Measurements from ENCODE around the gene TMEM260. TPM values are rescaled to one million over a fixed set of nuclear protein-coding genes. Genes with fewer than 3 reads are reported as not detected.

The TMEM260 gene
- total RNA-seq, 2 donors from 2014 or later, result 29.4 to 40.8 TPM

GRCh38 chr14:56539862-56540261 is 39.7 kb upstream of the TMEM260 start:
- Mint-ChIP-seq H3K9me3 (no peaks in the 10 kb centered on the region), H3K36me3 (ENCODE audit: low read depth) (no peaks in the 10 kb centered on the region), H3K4me3 (no peak overlapping the region), H3K27me3 (ENCODE audit: insufficient read depth) (peaks cover 16% of the 10 kb centered on the region), H3K27ac (no peak overlapping the region), H3K4me1 (no peaks in the 10 kb centered on the region)
- Histone ChIP-seq H3K4me3 (ENCODE audit: low read length) (no peak overlapping the region), H3K27me3 (ENCODE audit: control insufficient read depth, insufficient read depth, low read length, poor library complexity, severe bottlenecking) (no peaks in the 10 kb centered on the region), H3K9me3 (ENCODE audit: control insufficient read depth, low read length) (no peaks in the 10 kb centered on the region), H3K27ac (ENCODE audit: low read depth, low read length) (no peak overlapping the region), H3K36me3 (ENCODE audit: control insufficient read depth, insufficient read depth, low read length) (no peaks in the 10 kb centered on the region), H3K9ac (ENCODE audit: extremely low read depth, low read length, poor library complexity, severe bottlenecking) (no peak overlapping the region), H3K4me1 (ENCODE audit: control insufficient read depth, insufficient read depth, low read length) (no peaks in the 10 kb centered on the region)
- DNase-seq, result no peak
- 80 to 93% methylated on average over 1 to 2 of the region's 2 CpGs for WGBS, 2 experiments (ENCODE audit: insufficient coverage in 1 of 2, insufficient read length in 1 of 2)
- TF ChIP-seq CTCF (conservative IDR thresholded peaks at IDR 0.05), result no peak

DNA sequence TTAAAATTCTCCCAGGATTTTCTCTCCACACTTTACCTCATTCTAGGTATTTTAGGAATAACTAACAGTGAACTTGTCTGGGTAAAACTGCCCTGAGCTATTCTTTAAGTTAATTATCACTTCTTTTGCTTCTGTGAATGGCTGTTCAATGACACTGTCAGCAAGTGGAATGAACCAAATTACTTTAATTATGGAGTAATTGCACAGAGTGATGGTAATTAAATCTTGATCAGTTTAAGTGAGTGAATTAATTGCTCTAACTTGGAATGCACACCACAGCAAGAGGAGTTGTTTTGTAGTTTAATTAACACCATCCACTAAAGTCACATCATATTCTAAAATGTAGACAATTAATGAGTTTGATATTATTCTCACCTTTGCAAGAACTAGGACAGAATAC is 36.2 kb upstream of the TMEM260 start:
- no peaks in the 10 kb centered on the region for H3K9me3 ChIP-seq (ENCODE audit: control insufficient read depth, low read length)
- H3K4me3 Mint-ChIP-seq, result no peak overlapping the region

DNA sequence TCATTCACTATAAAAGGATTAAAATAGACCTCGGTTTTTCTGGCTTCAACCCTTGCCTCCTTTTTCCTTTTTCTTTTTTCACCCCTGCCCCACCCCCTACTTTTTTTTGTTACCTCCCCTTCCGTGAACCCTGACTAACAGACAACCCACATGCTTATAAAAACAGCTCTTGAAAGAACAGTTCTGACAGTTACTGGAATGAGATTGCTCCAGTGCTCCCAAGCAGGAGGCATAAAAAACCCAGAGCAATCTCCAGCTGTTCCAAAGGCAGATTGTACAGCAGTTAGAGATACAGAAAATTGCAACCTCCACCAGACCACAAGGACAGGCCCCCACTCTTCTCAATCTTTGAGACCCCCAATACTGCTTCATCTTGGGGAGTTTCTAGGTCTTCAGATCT is 29.9 kb upstream of the TMEM260 start:
- WGBS, 2 experiments (ENCODE audit: insufficient coverage in 1 of 2, insufficient read length in 1 of 2), result 80 to 100% methylated on average over 1 to 2 of the region's 2 CpGs
- no peaks in the 10 kb centered on the region for H3K9me3 ChIP-seq (ENCODE audit: control insufficient read depth, low read length)
- Mint-ChIP-seq H3K36me3 (ENCODE audit: low read depth) (no peaks in the 10 kb centered on the region), H3K27me3 (ENCODE audit: insufficient read depth) (peaks cover 18% of the 10 kb centered on the region), H3K4me1 (peaks cover 48% of the 10 kb centered on the region), H3K4me3 (no peak overlapping the region), H3K9me3 (no peaks in the 10 kb centered on the region), H3K27ac (no peak overlapping the region)
- TF ChIP-seq CTCF (conservative IDR thresholded peaks at IDR 0.05), result no peak
- no peak overlapping the region for H3K9ac ChIP-seq (ENCODE audit: extremely low read depth, low read length, poor library complexity, severe bottlenecking)
- no peak overlapping the region for H3K4me3 ChIP-seq (ENCODE audit: low read length)
- no peak overlapping the region for H3K27ac ChIP-seq (ENCODE audit: low read depth, low read length)
- H3K27me3 ChIP-seq (ENCODE audit: control insufficient read depth, insufficient read depth, low read length, poor library complexity, severe bottlenecking), result no peaks in the 10 kb centered on the region
- no peak for DNase-seq
- peaks cover 18% of the 10 kb centered on the region for H3K4me1 ChIP-seq (ENCODE audit: control insufficient read depth, insufficient read depth, low read length)
- H3K36me3 ChIP-seq (ENCODE audit: control insufficient read depth, insufficient read depth, low read length), result no peaks in the 10 kb centered on the region

More for the DNA sequence above, 36.2 kb upstream of the TMEM260 start:
- Mint-ChIP-seq H3K27ac (no peak overlapping the region), H3K27me3 (ENCODE audit: insufficient read depth) (peaks cover 14% of the 10 kb centered on the region), H3K9me3 (no peaks in the 10 kb centered on the region), H3K4me1 (peaks cover 4% of the 10 kb centered on the region), H3K36me3 (ENCODE audit: low read depth) (no peaks in the 10 kb centered on the region)
- no peaks in the 10 kb centered on the region for H3K4me1 ChIP-seq (ENCODE audit: control insufficient read depth, insufficient read depth, low read length)
- H3K4me3 ChIP-seq (ENCODE audit: low read length), result no peak overlapping the region
- H3K36me3 ChIP-seq (ENCODE audit: control insufficient read depth, insufficient read depth, low read length), result no peaks in the 10 kb centered on the region
- no peak overlapping the region for H3K9ac ChIP-seq (ENCODE audit: extremely low read depth, low read length, poor library complexity, severe bottlenecking)
- no peak for DNase-seq
- no peak overlapping the region for H3K27ac ChIP-seq (ENCODE audit: low read depth, low read length)
- TF ChIP-seq CTCF (conservative IDR thresholded peaks at IDR 0.05), result no peak
- no peaks in the 10 kb centered on the region for H3K27me3 ChIP-seq (ENCODE audit: control insufficient read depth, insufficient read depth, low read length, poor library complexity, severe bottlenecking)

Measured in endodermal cell (in vitro differentiated cells).